SK-N-SH (cell line): ENCODE results near the gene SLC7A7.

Experiments used
- CTCF ChIP-seq: fragments of 200-600 bp; sonication (generic); IDR thresholded peaks from 2 replicates; pipeline ENCODE4 v1.6.1; 2017; ENCODE audit warnings: antibody characterized with exemption, mild to moderate bottlenecking, moderate library complexity
- NRF1 ChIP-seq: IDR thresholded peaks from 2 replicates; pipeline ENCODE4 v1.6.1; 2012; ENCODE audit warnings: low read depth, mild to moderate bottlenecking, low read length
- REST ChIP-seq: IDR thresholded peaks from 2 replicates; pipeline ENCODE4 v1.6.1; 2012; ENCODE audit warnings: mild to moderate bottlenecking, low read depth, low read length, moderate library complexity
- SMC3 ChIP-seq: IDR thresholded peaks from 2 replicates; pipeline ENCODE4 v1.6.1; 2012; ENCODE audit warnings: low read depth, low read length, improper control_type of control experiment
- TEAD4 ChIP-seq: IDR thresholded peaks from 2 replicates; pipeline ENCODE4 v1.4.0; 2012; ENCODE audit warnings: mild to moderate bottlenecking, borderline replicate concordance; ENCODE audit not compliant: insufficient read depth
- USF1 ChIP-seq: IDR thresholded peaks from 2 replicates; pipeline ENCODE4 v1.4.0; 2012; ENCODE audit warnings: low read depth, borderline replicate concordance

GRCh38 chr14:22841769-22842168 is 26.5 kb upstream of the SLC7A7 start:
- TF ChIP-seq CTCF: no peak
- TF ChIP-seq USF1: no peak
- TF ChIP-seq NRF1: no peak
- TF ChIP-seq TEAD4: no peak
- no peak for TF ChIP-seq REST
- no peak for TF ChIP-seq SMC3
